ENCODE measurements around the gene SP4.

Gene SP4

DNA sequence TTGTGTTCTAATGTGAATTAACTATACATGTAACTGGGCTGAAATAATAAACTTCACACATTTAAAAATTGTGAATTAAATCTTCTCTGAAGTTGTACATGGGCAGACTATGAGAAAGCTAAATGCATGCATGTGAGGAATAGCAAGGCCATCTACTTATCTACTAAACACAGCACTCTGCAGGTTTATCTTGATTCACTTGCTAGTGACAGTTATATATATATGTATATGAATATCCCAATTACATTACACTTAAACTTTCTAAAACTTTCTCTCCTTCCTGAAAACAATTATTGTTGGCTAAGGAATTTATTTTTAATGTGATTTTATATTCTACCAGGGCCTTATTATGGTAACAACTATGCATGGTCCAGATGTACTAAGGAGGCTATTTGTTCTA lies 5.1 kb upstream of the SP4 start:
- Histone ChIP-seq H3K9me3 (no peaks in the 10 kb centered on the region), H3K4me1 (peaks cover 4% of the 10 kb centered on the region), H3K27me3 (0 out of 2 replicates have a peak, but pooled peaks cover 4% of the 10 kb centered on the region), H3K36me3 (no peaks in the 10 kb centered on the region), H3K4me3 (ENCODE audit: low read depth, low read length) (no peak overlapping the region)
- TF ChIP-seq, protein P1, sequence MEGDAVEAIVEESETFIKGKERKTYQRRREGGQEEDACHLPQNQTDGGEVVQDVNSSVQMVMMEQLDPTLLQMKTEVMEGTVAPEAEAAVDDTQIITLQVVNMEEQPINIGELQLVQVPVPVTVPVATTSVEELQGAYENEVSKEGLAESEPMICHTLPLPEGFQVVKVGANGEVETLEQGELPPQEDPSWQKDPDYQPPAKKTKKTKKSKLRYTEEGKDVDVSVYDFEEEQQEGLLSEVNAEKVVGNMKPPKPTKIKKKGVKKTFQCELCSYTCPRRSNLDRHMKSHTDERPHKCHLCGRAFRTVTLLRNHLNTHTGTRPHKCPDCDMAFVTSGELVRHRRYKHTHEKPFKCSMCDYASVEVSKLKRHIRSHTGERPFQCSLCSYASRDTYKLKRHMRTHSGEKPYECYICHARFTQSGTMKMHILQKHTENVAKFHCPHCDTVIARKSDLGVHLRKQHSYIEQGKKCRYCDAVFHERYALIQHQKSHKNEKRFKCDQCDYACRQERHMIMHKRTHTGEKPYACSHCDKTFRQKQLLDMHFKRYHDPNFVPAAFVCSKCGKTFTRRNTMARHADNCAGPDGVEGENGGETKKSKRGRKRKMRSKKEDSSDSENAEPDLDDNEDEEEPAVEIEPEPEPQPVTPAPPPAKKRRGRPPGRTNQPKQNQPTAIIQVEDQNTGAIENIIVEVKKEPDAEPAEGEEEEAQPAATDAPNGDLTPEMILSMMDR (IDR thresholded peaks at IDR 0.05; ENCODE audit: low read depth, low read length): no peak
- no peak for DNase-seq

DNA sequence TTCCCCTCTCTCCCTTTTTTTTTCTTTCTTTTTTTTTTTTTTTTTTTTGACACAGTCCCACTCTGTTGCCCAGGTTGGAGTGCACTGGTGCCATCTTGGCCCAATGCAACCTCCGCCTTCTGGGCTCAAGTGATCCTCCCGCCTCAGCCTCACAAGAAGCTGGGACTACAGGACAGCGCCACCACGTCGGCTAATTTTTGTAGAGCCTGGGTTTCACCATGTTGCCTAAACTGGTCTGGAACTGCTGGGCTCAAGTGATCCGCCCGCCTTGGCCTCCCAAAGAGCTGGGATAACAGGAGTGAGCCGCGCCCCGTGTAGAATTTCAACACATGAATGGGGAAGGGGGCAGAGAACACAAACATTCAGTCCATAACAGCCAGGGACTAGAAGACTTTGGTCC lies 2.6 kb upstream of the SP4 start:
- Histone ChIP-seq H3K36me3 (no peaks in the 10 kb centered on the region), H3K9me3 (no peaks in the 10 kb centered on the region), H3K4me1 (peaks cover 4% of the 10 kb centered on the region), H3K4me3 (ENCODE audit: low read depth, low read length) (no peak overlapping the region), H3K27me3 (no peaks in the 10 kb centered on the region)
- no peak for DNase-seq
- TF ChIP-seq, protein P1 (IDR thresholded peaks at IDR 0.05; ENCODE audit: low read depth, low read length): no peak

DNA sequence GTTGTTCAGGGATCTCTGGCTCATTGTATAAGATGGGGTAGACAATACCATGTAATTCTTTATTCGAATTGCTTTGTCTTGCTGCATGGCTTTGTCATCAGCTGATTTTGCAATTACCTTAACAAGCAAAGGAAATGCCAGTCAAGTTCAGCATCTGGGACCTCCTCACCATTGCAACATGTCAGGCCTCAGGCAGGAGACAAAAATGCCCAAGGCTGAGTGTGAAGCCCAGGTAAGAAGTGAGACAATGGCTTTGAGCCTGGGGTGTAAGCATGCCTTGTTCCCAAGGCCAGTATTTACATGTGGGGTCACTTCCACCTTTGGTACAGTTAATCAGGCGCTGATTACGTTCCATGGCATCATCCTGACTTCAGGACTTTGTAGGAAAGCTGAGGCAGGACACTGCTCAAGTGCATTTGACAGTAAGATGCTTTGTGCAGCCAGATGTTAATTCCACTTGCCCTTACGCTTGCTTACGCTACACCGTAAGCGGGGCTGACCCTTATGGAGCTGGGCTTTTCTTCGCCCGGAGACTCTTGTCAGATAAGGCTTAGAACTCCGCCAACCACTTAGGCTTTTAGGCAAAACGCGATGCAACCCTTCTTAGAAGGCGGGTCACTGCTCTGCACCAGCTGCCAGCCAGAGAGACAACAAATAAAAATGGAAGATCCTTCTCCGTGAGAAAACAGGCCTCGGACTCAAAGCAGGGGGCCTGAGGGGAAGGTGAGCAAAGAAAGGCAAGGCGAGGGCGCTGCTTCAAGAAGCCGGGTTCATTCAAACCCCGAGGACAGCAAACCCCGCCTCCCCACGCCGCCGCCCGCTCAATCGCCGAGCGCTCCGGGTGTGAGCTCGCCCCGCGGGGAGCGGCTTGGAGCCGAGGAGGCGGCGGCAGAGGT lies 1.3 kb upstream of the SP4 start:
- no peaks in the 10 kb centered on the region for H3K36me3 ChIP-seq
- peak overlapping the region; percentile 66 for H3K4me3 ChIP-seq (ENCODE audit: low read depth, low read length)
- TF ChIP-seq, protein P1 (IDR thresholded peaks at IDR 0.05; ENCODE audit: low read depth, low read length): no peak
- no peaks in the 10 kb centered on the region for H3K27me3 ChIP-seq
- DNase-seq: no peak
- H3K9me3 ChIP-seq: no peaks in the 10 kb centered on the region
- H3K4me1 ChIP-seq: peaks cover 4% of the 10 kb centered on the region

DNA sequence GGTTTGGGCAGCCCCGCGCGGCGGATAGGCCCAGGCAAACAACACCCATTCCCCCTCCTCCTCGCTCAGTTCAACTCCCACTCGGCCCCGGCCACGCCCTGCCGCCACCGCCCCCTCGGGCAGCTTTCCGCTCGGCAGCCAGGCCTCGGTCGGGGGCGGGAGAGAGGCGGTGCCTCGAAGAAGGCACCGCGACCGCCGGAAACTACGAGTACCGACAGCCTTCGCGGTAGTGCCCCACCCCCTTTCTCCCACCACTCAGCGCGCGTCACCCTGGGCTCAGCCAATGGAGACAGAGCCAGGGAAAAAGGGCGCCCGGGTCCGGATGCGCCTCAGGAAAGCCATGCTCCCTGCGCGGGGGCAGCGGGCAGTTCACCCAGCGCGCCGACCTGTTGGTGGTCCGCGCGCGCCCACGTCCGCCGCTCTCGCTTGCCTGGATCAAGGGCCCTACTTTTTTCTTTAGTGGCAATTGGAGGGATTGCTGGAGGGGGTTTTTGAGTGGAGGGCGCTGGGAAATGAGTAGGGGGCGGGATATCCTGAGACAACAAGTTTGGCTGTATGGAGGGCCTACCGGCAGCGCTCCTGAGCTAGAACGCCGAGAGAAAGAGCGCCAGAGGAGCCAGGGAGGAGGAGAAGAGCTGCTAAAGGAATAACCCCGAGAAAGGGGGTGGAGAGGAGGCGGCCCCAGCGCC lies 557 bp upstream of the SP4 start:
- TF ChIP-seq, protein P1 (IDR thresholded peaks at IDR 0.05; ENCODE audit: low read depth, low read length): no peak
- DNase-seq: peak; percentile 99

DNA sequence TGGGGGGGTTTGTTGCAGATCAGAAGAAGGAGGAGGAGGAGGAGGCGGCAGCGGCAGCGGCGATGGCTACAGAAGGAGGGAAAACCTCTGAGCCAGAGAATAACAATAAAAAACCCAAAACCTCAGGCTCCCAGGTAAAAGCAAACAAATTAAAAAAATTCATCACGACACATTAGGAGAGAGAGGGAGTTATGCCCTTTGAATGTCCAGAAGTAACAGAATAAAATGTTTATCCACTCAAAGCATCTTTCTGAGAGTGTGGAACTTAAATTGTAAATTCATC lies 717 bp downstream of the SP4 start:
- TF ChIP-seq, protein P1 (IDR thresholded peaks at IDR 0.05; ENCODE audit: low read depth, low read length): no peak
- Histone ChIP-seq H3K4me3 (ENCODE audit: low read depth, low read length) (peak overlapping the region; percentile 64), H3K9me3 (no peaks in the 10 kb centered on the region), H3K27me3 (no peaks in the 10 kb centered on the region), H3K4me1 (peaks cover 4% of the 10 kb centered on the region), H3K36me3 (no peaks in the 10 kb centered on the region)
- no peak for DNase-seq

More for the DNA sequence above, 557 bp upstream of the SP4 start:
- Histone ChIP-seq H3K27me3 (no peaks in the 10 kb centered on the region), H3K4me1 (peaks cover 4% of the 10 kb centered on the region), H3K9me3 (no peaks in the 10 kb centered on the region), H3K4me3 (ENCODE audit: low read depth, low read length) (peak overlapping the region; percentile 89), H3K36me3 (no peaks in the 10 kb centered on the region)

DNA sequence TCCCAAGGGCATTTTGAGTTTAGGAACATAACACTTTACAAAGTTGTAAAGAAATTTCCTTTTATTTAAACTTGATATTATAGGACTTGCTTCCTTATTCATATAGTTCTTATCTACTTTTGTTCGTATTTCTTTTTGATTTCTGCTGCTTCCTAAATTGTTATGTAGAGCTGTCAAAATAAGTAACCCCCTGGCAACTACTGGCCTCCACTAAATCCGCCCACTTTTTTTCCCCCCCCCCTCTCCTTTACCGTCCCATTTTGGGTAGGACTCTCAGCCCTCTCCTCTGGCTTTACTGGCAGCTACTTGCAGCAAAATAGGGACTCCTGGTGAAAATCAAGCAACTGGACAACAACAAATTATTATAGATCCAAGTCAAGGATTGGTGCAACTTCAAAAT lies 1.1 kb downstream of the SP4 start:
- TF ChIP-seq, protein P1 (IDR thresholded peaks at IDR 0.05; ENCODE audit: low read depth, low read length): no peak
- no peaks in the 10 kb centered on the region for H3K9me3 ChIP-seq
- DNase-seq: no peak
- no peaks in the 10 kb centered on the region for H3K27me3 ChIP-seq
- peaks cover 4% of the 10 kb centered on the region for H3K4me1 ChIP-seq
- no peaks in the 10 kb centered on the region for H3K36me3 ChIP-seq
- peak overlapping the region; percentile 64 for H3K4me3 ChIP-seq (ENCODE audit: low read depth, low read length)

All from BE2C (cell line).